Hematopoietic multipotent progenitor cell treated with erythropoietin and hydrocortisone succinate and interleukin-3 and kit ligand, for 8 days (in vitro differentiated cells): Measurements from ENCODE around the gene ARHGAP15.
"Not testable (repeated sequence)": the region's sequence is repeated elsewhere in the genome, so short reads cannot be mapped to it uniquely, and the experiment has no call there.

Experiments
- DNase-seq: peaks from one replicate; pipeline ENCODE4 v3.0.0-alpha.2; 2015

The ARHGAP15 gene

DNA sequence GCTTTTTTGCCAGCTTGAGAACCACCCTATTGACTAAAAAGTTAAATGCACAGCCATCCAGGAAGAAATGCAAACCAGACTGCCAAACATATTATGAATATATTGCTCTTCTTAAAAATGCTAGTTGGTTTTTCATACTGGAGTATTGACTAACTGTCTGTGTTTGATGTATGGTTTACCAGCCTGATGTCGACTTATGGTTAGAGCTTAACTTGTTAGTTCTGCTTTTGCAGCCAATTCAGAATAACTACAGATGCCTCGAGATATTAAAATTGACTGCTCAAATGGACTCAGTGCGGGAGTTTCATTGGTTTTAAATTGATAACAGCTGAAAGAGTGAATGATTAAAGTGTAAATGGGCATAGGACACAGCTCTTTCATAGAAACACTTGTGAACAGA is 369.8 kb downstream of the ARHGAP15 start:
- DNase-seq, result peak; percentile 2

DNA sequence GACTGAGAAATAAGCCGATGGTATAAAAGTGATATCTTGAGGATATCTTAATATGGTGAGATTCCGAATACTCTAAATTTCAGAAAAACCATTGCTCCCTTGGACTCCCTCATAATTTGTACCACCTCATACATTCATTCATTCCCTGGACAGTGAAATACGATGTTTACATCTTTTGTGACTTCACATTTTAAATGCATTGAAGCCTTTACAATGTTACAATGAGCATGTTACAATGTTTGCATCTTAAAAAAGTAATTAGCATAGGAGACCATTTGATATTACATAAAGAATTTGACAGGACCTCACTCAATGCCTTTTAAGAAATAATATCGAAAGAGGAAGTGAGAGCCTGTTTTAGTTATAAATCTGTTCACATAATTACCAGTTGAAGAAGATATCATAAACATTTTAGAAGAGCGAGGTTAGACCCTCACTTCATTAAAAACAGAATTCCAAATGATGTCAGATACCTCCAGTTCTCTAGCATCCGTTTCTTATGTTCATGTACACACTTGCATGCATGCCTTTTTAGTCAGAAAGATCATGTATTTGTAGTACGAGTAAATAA is 372.0 kb downstream of the ARHGAP15 start:
- DNase-seq, result no peak

DNA sequence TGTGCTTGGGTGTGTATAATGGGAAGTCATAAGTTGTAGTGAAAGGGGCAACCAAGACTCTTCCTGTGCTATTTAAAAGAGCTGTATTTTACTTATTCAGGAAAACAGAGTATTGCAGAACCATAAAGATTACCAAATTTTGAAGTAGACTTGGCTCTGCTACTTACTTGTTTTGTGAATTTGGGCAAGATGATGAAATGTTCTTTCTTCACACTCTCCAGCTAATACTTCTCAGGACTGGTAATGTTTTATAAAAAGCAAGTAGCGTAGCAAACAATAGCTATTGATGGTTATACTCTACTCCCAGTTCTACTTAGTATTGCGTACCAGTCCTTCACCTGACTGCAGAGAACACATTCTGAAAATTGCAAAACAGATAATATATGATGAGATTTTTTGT is 374.1 kb downstream of the ARHGAP15 start:
- DNase-seq, result no peak

DNA sequence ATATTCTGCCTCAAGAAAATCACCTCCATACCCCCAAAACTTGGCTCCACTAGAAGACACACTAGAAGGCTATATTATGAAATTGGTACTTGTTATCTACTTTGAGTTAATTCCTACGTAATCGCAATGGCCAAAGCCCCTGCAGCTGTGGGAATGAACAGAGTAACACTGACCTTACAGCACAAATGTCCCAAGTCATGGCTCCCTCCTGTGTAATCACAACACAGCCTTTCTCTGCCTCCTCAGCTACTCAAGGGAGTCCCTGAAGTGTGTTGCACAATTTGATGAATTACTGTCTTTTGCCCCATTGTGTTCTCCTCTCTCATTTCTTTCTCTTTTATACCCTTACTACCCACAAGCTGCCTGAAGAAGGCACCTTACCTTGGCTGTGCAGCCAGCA is 375.2 kb downstream of the ARHGAP15 start:
- DNase-seq, result no peak

DNA sequence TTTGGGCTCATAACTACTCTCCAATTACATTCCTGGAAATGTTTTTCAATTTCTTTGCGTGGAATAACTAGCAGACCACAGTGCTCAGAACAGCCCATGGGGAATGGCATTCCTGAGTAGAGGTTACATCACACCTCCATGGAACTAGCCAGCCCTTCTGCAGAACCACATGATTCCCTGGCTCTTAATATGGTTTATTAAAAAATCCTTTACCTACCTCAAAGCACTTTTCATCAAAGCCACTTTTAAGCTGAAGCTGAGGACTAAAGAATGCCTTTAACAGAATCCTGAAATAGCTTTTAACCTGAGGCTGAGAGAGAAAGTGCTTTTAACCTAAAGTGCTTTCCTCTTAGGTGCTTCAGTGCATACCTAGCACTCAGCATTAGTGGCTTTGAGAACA is 376.3 kb downstream of the ARHGAP15 start:
- DNase-seq, result no peak

DNA sequence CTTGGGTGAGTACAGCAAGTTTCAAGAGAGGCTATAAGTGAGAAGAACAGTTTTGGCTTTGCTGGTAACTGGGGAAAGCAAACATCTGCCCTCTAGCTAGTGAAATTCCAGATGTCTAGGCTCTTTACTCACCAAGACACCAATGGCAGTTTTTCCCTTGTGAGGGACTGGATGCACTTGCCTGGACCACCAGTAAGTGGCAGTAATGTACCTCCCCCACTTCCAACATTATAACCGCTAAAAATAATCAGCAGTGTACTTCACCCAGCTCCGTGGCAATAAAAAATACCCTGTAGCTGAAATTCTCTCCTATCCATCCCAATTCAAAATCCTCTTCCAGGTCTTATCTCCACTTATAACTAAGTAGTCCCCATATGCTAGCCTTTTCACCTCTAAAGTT is 383.9 kb downstream of the ARHGAP15 start:
- DNase-seq, result peak; percentile 70

DNA sequence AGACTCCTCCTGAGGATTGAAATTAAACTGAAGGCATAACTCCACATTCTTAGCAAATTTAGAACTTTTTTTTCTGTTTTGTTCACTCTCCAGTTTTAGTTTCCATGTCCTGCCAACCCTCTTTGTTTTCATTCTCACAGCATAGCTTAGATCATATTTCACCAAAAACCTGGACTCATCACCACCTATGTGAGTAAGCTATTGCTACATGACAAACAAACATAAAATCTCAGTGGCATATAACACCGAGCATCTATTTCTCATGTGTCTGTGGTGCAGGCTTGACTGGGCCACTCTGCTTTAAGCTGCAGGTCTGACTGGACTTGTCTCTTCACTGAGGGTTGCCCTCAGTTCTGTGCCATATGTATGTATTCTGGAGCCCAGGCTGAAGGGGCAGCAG is 385.2 kb downstream of the ARHGAP15 start:
- no peak for DNase-seq

DNA sequence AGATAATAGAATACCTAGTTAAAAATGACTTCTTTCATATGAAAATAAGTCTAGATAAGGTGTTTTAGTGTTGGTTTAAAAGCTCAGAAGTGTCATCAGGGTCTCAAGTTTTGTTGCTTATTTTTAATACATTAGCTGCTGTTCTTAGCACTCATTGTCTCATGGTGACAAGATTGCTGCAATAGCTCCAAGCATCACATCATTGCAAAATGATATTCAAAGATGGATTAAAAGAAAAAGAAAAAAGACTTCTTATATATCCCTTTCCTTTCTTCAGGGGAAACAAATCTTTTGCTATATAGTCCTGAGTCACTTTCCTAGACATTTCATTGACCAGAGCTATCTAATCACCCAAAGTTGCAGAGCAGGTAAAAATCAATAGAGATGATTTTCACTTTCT is 386.1 kb downstream of the ARHGAP15 start:
- no peak for DNase-seq

DNA sequence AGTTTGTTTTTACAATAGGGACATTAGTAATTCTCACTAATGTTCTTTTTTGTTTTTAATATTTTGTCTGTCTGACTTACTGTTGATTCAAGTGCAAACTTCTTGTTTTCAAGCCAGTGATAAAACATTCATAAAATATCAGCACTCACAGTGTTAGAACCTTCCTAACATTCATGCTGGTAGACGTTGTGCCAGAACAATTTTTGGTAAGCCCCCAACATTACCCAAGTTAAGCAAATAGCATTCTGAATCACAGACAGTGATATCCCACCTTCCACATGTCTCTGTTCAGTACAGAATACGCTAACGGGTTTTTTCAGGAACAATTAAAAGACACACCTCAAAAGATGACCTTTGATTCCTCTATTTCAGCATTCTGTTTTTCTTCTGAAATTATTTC is 390.3 kb downstream of the ARHGAP15 start:
- no peak for DNase-seq

DNA sequence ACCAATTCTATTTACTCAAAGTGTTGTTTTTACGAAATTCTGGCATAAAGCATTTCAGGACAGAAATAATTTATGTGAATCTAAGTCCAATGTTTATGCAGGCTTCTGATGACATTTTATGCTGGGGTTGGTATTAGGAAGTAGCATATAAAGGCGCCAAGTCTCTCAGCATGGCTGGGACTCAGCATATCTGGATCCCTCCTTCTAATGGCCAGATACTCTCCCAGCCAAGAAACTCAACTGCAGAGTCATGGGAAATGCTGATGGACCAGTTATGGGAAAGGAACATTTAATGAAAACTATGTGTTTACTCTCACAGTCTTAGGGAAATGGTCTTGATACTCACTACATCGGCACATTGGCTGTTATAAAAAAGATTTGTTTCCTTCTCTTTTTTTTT is 392.2 kb downstream of the ARHGAP15 start:
- DNase-seq, result no peak

DNA sequence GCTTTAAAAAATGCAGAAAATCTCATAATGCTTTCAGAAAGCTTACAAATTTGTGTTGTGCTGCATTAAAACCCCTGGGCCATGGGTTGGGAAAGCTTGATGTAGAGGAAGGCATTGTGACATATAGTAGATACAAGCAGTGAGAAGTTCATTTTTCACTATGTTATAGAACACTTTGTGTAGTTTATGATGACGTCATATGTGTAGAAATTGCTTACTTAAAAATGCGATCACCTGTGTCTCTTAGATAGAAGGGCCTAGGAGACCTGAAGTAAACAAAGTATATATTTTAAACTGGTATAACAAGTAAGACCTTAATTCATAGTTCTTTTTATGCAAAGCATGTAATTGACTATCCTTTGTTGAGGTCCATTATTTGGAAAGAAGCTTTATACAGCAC is 393.5 kb downstream of the ARHGAP15 start:
- DNase-seq, result no peak

DNA sequence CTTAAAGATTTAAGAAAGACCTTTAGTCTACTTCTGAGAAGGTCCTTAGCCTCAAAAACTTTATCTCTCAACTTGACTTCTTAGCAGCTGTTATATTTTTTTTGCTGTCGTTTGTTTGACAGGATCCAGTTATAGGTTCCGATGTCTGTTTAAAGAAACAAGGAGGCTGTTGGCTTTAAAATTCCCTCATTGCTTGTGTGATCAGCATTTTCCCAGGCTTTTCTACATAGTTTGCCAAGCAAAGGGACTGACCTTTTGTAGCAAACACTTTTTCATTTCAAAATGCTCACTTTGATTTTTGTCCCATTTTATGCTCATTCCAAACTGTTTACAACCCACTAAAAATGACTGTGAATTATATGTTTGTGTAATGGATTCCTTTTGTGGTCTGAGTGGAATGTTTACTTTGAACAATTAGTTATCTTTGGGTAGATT is 394.9 kb downstream of the ARHGAP15 start:
- no peak for DNase-seq

DNA sequence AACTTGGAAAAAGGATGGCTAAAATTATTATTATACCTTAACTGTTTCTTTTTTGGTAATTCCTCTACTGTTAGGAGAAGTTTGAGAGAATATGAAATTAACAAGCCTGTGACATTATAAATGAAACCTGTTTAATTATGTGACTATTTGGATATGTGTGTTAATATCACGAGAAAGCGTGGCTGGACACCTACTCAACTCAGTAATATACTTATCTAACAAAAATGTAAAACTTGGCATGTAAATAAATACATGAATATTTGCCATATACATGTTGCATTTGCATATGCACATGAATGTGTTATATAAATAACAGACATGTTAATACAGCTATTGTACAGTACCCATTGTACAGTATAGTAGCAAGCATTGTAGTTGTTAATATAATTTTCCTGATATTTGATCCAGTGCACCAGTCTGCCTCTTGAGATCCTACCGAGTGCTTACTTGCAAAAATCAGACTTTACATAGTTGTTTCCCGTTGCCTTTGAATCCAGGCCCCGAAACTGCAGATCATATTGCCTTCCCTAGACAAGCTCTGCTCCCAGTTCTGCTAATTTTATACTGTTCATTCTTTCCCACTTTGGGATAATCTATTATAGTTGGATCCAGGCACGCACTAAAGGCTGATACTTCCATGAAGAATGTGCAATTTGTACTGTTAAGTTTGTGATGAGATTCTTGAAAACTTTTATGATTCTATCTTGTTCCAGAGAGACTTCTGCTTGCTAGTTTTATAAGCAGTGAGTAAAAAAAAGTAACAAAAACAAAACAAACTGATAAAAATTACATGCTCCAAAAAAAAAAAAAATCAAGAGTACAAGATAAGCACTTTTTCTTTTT is 395.6 kb downstream of the ARHGAP15 start:
- no peak for DNase-seq

DNA sequence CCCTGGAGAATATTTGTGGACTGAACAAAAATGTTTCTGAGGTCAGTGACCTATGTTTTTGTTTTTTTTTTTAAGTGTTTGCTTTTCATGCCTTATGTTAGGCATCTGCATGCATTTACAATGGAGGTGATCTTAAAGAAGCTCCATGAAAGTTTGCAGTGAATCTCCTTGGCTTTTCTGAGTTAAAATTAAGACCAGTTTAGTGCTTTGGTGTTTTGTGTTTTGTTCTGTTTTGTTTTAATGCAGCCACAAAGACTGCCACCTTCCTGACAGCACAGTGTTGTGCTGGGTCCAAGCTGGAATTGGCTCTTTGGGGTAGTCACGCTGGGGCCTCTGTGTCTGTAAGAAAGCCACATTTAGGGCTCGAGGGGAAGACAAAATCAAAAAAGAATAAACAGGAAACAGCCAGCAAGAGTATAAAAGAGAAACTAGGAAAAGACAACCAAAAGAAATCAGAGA is 396.2 kb downstream of the ARHGAP15 start:
- DNase-seq, result no peak

DNA sequence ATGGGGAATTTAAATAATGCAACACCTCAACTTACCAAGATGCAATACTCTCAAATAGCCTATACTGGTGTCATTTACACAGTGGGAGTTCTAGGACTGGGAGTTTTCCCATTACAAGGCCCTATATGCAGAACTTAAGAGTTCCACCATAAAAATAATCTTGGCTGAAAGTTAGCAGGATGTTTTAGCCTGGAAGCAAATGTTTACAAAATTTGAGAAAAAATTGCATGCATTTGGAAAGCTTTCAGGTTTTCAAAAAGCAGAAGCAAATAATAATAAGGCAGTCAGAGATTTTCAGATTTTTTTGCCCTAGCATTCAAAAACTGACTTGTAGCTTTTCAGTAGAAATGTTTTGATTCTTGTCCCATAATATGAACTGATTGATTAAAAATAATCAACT is 397.3 kb downstream of the ARHGAP15 start:
- DNase-seq, result no peak

DNA sequence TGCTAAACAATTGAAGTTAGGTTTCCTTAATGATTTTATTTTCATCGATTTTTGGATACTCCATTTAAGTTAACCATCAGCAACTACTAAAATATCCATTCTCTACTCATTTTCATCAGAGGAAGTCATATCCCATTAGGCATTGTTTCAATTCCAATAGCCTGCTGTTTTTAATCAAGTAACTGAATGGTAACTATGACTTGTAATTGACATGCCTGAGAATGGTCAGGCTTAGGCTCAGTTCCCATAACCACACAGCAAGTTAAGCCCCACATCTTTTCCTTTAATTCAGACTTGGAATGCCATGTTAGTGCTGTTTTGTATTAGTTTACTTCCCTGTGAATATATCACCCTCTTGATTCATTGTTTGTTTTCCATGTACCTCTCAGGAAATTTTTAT is 398.8 kb downstream of the ARHGAP15 start:
- no peak for DNase-seq

DNA sequence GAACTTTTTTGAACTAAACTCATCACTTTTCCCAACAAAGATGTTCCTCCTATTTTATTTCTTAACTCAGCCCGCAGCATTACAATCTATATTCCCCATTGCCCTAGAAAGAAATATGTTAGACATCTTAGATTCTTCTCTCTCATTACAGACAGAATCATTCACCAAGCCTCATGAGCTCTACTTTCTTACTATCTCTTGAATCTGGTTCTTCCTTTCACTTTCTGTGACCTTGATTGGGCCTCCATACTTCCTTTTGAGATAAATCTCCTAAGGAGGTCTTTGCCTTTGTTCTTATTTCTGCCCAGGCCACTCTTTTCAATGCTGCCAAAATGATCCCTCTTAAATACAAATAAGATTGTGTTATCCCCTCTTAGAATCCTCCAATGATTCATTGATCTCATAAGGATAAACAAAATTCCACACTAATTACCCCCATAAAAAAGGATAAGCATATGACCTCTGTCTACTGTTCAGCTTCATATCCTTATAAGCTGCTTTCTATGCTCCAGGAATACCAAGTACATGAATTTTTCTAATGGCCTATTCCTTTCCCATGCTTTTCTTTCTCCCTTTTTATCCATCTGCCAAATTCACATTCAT is 400.0 kb downstream of the ARHGAP15 start:
- no peak for DNase-seq

DNA sequence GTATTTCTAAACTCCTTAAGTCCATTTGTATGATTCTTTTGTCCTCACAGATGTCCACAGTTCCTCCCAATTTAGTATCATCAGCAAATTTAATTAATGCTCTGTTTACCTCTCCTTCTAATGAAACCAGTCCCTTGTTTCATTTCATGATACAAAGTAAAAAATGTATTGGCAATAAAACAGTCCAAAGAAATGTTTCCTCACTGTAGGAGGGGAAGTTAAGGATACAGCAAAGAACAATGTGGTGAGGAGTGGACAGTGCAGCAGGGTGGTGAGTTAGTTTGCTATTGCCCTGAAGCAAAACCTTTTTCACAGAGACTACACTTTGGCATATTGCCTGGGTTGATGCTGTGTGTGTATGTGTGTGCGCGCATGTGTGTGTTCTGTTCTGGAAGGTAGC is 401.5 kb downstream of the ARHGAP15 start:
- no peak for DNase-seq

DNA sequence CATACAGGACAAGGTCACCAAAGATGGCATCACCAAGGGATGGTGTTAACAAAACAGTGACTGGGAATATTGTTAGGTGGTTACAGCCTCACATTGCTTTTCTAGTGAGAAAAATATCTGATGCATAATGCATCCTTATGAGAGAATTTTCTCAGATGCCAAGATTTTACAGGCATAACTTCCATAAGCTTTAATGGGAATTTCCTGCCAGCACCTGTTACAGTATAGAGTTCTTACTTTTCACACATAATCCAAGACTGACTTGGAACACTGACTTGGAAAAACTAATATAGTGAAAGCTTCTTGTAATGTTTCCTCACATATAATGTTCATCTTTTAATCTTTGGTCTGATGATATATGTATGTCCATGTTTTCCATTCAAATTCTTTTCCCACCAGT is 402.8 kb downstream of the ARHGAP15 start:
- no peak for DNase-seq

DNA sequence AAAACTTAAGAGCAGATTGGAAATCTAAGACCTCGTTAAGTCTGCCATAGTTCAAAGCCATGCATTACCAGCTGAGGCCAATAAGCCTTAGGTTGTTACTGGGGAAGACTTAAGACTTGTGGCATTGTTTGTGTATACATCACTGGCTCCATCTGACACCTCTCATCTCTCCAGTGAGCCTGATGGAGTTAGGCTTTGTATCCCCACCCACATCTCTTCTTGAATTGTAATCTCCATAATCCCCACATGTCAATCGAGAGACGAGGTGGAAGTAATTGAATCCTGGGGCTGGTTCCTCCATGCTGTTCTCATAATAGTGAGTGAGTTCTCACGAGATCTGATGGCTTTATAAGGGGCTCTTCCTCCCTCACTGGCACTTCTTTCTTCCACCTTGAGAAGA is 404.6 kb downstream of the ARHGAP15 start:
- no peak for DNase-seq

DNA sequence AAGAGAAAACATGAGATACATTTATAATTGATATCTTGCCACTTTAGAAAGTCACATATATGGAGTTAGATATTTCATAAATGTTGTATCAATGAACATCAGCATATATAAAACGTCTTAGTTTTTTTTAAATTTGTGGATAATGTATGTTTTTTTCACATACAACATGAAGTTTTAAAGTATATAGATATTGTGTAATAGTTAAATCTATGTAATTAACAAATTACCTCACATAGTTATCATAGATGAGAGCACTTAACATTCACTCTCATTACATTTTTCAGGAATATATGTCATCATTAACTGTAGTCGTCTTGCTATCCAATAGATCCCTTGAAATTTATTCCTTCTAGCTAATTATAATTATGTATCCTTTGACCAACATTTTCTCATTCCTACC is 406.6 kb downstream of the ARHGAP15 start:
- DNase-seq, result no peak

DNA sequence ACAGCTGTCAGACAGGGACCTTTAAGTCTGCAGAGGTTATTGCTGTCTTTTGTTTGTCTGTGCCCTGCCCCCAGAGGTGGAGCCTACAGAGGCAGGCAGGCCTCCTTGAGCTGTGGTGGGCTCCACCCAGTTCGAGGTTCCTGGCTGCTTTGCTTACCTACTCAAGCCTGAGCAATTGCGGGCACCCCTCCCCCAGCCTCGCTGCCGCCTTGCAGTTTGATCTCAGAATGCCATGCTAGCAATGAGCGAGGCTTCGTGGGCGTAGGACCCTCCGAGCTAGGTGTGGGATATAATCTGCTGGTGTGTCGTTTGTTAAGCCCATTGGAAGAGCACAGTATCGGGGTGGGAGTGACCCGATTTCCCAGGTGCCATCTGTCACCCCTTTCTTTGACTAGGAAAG is 412.7 kb downstream of the ARHGAP15 start:
- not testable (repeated sequence) for DNase-seq

DNA sequence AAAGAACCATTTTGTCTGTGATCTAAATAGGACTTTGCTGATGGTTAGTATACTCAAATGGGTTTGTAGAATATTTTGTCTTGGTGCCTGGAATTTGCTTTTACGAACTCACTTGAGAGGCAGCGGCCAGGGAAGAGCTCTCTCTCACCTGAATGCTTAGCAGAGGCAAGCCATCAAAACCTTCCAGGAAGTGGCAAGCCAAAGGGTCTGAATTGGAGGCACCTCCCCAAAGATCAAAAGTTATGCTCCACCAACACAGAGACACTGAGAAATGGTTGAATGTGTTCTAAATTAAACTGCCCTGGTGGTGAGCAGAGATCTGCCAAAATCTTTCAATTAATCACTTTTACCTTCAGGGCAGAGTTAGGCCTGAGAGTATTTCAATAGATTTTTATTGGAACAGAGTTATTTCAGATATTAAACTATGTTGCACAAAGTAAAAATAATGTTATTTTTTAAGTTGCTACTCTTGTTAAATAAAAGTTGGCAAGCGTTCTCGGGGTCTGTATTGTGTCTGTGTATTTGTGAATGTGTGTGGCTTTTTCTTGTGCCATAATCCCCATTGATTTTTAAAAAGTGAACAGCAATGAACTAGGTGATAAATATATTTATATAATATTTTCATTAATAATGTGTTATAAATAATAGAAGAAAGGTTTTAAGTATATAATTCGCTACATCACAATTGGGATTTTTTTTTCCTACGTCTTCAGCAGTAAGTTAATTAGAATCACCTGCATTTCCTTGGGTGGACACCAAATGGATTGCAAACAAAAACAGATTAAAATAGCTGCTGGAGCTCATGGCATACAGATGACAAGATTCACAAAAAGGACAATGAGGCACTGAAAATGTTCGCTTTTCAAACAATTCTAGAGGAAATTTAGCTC is 416.1 kb downstream of the ARHGAP15 start:
- no peak for DNase-seq
